ENCODE data around the gene WAPL.
"Not testable (repeated sequence)": the region's sequence is repeated elsewhere in the genome, so short reads cannot be mapped to it uniquely, and the experiment has no call there.

The WAPL gene

GRCh38 chr10:86521678-86522509 is at the start of gene WAPL:
TSS of gene WAPL (minus strand) at chr10:86521792. CDS start at chr10:86518069, 3,723 bp downstream.
- Mint-ChIP-seq H3K27ac (peak within 1 kb of the TSS; percentile 94), H3K36me3 (ENCODE audit: low read depth) (peaks cover 29% of the 10 kb centered on the region), H3K4me1 (ENCODE audit: low read depth) (peaks cover 66% of the 10 kb centered on the region), H3K27me3 (no peaks in the 10 kb centered on the region), H3K9me3 (no peaks in the 10 kb centered on the region), H3K4me3 (peak within 1 kb of the TSS; percentile 99)

- Mint-ChIP-seq H3K36me3 (ENCODE audit: low read depth) (no peaks in the 10 kb centered on the region), H3K4me3 (no peak overlapping the region), H3K27me3 (no peaks in the 10 kb centered on the region), H3K4me1 (ENCODE audit: low read depth) (no peaks in the 10 kb centered on the region), H3K9me3 (no peaks in the 10 kb centered on the region), H3K27ac (no peak overlapping the region)
These were observed 47.7 kb upstream of the WAPL start for GRCh38 chr10:86569335-86569734.

GRCh38 chr10:86566518-86566917 is 44.9 kb upstream of the WAPL start:
- H3K9me3 Mint-ChIP-seq; H3K4me3 Mint-ChIP-seq; H3K27me3 Mint-ChIP-seq; H3K27ac Mint-ChIP-seq; H3K36me3 Mint-ChIP-seq (ENCODE audit: low read depth); H3K4me1 Mint-ChIP-seq (ENCODE audit: low read depth): not testable (repeated sequence)

DNA sequence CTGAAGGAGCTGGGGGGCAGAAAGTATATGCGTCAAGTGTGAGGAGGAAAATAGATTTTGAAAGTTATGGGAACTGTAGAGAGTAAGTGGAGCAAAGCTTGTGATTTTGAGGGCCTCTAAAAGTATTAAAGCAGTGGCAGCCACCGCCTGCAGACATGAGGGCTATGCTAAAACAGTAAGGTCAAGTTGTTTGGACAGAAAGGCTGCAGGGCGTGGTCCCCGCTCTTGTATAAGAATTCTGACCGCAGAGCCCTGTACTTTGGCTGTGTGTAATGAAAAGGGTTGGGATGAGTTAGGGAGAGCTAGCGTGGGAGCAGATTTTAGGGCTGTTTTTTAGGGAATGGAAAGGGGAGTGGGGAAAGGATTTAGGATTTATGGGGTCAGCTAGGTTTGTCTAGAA is 41.7 kb upstream of the WAPL start:
- not testable (repeated sequence) for H3K27me3 Mint-ChIP-seq; H3K36me3 Mint-ChIP-seq (ENCODE audit: low read depth); H3K27ac Mint-ChIP-seq; H3K4me3 Mint-ChIP-seq; H3K4me1 Mint-ChIP-seq (ENCODE audit: low read depth); H3K9me3 Mint-ChIP-seq

GRCh38 chr10:86558695-86559094 is 37.1 kb upstream of the WAPL start:
- not testable (repeated sequence) for H3K27me3 Mint-ChIP-seq; H3K4me3 Mint-ChIP-seq; H3K4me1 Mint-ChIP-seq (ENCODE audit: low read depth); H3K27ac Mint-ChIP-seq; H3K9me3 Mint-ChIP-seq; H3K36me3 Mint-ChIP-seq (ENCODE audit: low read depth)

- H3K9me3 Mint-ChIP-seq: no peaks in the 10 kb centered on the region
- H3K36me3 Mint-ChIP-seq (ENCODE audit: low read depth): no peaks in the 10 kb centered on the region
- no peak overlapping the region for H3K27ac Mint-ChIP-seq
- H3K4me3 Mint-ChIP-seq: no peak overlapping the region
- no peaks in the 10 kb centered on the region for H3K27me3 Mint-ChIP-seq
- H3K4me1 Mint-ChIP-seq (ENCODE audit: low read depth): no peaks in the 10 kb centered on the region
These were observed 35.5 kb upstream of the WAPL start for GRCh38 chr10:86556933-86557649.

DNA sequence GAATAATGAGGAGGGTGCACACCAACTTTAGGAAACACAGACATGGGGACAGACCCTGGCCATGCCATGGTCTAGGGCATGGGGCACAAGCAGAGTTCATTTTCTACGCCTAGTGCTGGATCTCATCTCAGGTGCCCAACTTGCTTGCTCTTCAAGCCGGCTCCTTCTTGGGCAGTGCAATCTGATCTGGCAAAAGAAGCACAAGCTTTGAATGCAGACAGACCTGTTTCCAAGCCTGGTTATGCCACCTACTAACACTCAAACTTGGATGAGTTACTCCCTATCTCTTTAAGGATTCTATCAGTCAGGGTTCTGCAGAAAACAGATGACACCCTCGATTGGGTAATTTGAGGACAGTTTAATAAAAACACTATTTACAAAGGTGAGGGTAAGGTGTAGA is 34.9 kb upstream of the WAPL start:
- no peak overlapping the region for H3K27ac Mint-ChIP-seq
- H3K4me1 Mint-ChIP-seq (ENCODE audit: low read depth): no peaks in the 10 kb centered on the region
- no peak overlapping the region for H3K4me3 Mint-ChIP-seq
- no peaks in the 10 kb centered on the region for H3K9me3 Mint-ChIP-seq
- H3K36me3 Mint-ChIP-seq (ENCODE audit: low read depth): no peaks in the 10 kb centered on the region
- H3K27me3 Mint-ChIP-seq: no peaks in the 10 kb centered on the region

DNA sequence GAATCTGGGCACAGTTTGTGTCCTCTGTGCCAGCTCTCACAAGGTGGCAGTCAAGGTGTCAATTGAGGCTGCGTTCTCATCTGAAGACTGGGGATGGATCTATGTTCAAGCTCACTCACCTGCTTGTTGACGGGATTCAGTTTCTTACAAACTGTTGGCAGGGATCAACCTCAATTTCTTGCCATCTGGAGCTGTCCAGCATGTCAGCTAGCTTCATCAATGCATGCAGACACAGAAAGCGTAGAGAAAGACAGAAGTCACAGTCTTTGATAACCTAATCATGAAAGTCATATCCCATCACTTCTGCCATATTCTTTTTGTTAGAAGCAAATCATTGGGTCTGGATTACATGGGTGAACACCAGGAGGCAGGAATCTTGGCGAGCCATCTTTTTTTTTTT is 32.0 kb upstream of the WAPL start:
- H3K27me3 Mint-ChIP-seq: no peaks in the 10 kb centered on the region
- no peaks in the 10 kb centered on the region for H3K4me1 Mint-ChIP-seq (ENCODE audit: low read depth)
- H3K4me3 Mint-ChIP-seq: no peak overlapping the region
- no peaks in the 10 kb centered on the region for H3K9me3 Mint-ChIP-seq
- H3K27ac Mint-ChIP-seq: no peak overlapping the region
- H3K36me3 Mint-ChIP-seq (ENCODE audit: low read depth): no peaks in the 10 kb centered on the region

GRCh38 chr10:86553213-86553612 is 31.6 kb upstream of the WAPL start:
- Mint-ChIP-seq H3K27ac (no peak overlapping the region), H3K4me3 (no peak overlapping the region), H3K9me3 (no peaks in the 10 kb centered on the region)

GRCh38 chr10:86547296-86547695 is 25.7 kb upstream of the WAPL start:
- Mint-ChIP-seq H3K4me1 (ENCODE audit: low read depth) (no peaks in the 10 kb centered on the region), H3K27ac (no peak overlapping the region), H3K4me3 (no peak overlapping the region), H3K9me3 (no peaks in the 10 kb centered on the region), H3K36me3 (ENCODE audit: low read depth) (no peaks in the 10 kb centered on the region), H3K27me3 (no peaks in the 10 kb centered on the region)

More at GRCh38 chr10:86553213-86553612, 31.6 kb upstream of the WAPL start:
- no peaks in the 10 kb centered on the region for H3K36me3 Mint-ChIP-seq (ENCODE audit: low read depth)
- no peaks in the 10 kb centered on the region for H3K27me3 Mint-ChIP-seq
- H3K4me1 Mint-ChIP-seq (ENCODE audit: low read depth): no peaks in the 10 kb centered on the region

- Mint-ChIP-seq H3K27me3 (no peaks in the 10 kb centered on the region), H3K36me3 (ENCODE audit: low read depth) (no peaks in the 10 kb centered on the region), H3K4me3 (no peak overlapping the region), H3K4me1 (ENCODE audit: low read depth) (peaks cover under 1% of the 10 kb centered on the region), H3K27ac (no peak overlapping the region), H3K9me3 (no peaks in the 10 kb centered on the region)
These were observed 23.5 kb upstream of the WAPL start for GRCh38 chr10:86545101-86545500.

- no peak overlapping the region for H3K4me3 Mint-ChIP-seq
- peaks cover 30% of the 10 kb centered on the region for H3K4me1 Mint-ChIP-seq (ENCODE audit: low read depth)
- H3K36me3 Mint-ChIP-seq (ENCODE audit: low read depth): peaks cover 4% of the 10 kb centered on the region
- H3K27ac Mint-ChIP-seq: no peak overlapping the region
- no peaks in the 10 kb centered on the region for H3K9me3 Mint-ChIP-seq
- no peaks in the 10 kb centered on the region for H3K27me3 Mint-ChIP-seq
These were observed 18.4 kb upstream of the WAPL start for GRCh38 chr10:86540016-86540415.

GRCh38 chr10:86538547-86538946 is 17.0 kb upstream of the WAPL start:
- Mint-ChIP-seq H3K9me3 (no peaks in the 10 kb centered on the region), H3K4me3 (no peak overlapping the region), H3K4me1 (ENCODE audit: low read depth) (peaks cover 30% of the 10 kb centered on the region), H3K27ac (peak overlapping the region; percentile 16), H3K36me3 (ENCODE audit: low read depth) (peaks cover 4% of the 10 kb centered on the region), H3K27me3 (no peaks in the 10 kb centered on the region)

- H3K4me3 Mint-ChIP-seq; H3K27me3 Mint-ChIP-seq; H3K9me3 Mint-ChIP-seq; H3K27ac Mint-ChIP-seq; H3K36me3 Mint-ChIP-seq (ENCODE audit: low read depth): not testable (repeated sequence)
- H3K4me1 Mint-ChIP-seq (ENCODE audit: low read depth): peaks cover 30% of the 10 kb centered on the region
These were observed 16.4 kb upstream of the WAPL start for GRCh38 chr10:86538040-86538439.

DNA sequence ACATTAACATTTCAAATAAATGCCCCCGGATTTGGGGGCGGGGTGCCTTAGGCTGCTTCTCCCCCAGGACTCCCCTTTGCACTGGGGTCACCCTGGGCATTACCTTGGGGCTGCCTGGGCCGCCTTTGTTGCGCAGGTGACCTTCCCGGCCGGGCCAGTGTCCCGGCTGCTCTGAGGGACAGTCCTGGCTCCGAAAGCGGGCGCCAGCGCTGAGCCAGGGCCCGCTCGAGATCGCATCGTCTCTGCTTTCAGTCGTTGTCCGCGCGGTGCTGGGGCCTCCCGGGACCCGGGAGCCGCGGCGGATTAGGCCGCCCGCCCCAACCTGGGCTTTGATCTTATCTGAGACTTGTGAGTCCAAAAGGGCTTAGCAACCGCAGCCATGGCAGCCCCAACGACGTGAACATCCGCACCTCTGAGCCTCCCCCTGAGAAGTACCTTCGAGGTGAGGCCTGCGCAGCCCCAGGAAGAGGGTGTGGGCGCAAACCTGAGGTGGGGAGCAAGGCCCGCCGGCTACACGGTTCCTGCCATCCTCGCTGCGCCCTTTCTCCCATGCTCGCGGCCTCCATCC is 14.8 kb upstream of the WAPL start:
- no peaks in the 10 kb centered on the region for H3K9me3 Mint-ChIP-seq
- peaks cover 30% of the 10 kb centered on the region for H3K4me1 Mint-ChIP-seq (ENCODE audit: low read depth)
- H3K36me3 Mint-ChIP-seq (ENCODE audit: low read depth): peaks cover 4% of the 10 kb centered on the region
- no peaks in the 10 kb centered on the region for H3K27me3 Mint-ChIP-seq
- H3K27ac Mint-ChIP-seq: peak overlapping the region; percentile 49
- peak overlapping the region; percentile 68 for H3K4me3 Mint-ChIP-seq
